Activated T-cell treated with anti-CD3 and anti-CD28 coated beads, Interleukin-2, amount 50 U/mL, for 4 hours (primary cell): ENCODE measurements around the gene ULK4. TPM values are rescaled to one million over a fixed set of nuclear protein-coding genes. Genes with fewer than 3 reads are reported as not detected.
"Not testable (repeated sequence)": the region's sequence is repeated elsewhere in the genome, so short reads cannot be mapped to it uniquely, and the experiment has no call there.

ENCODE experiments used
- ATAC-seq, 2 donors: fragments of 200-7000 bp; cut with Tn5 transposase; one replicate each; pipeline ENCODE4 v1.10.0; 2021
- DNase-seq: peaks from one replicate; pipeline ENCODE4 v3.0.0-alpha.2; 2020
- H3K27me3 Mint-ChIP-seq: one replicate; pipeline ENCODE4 v1.8.0; 2021; ENCODE audit warnings: low read depth, mixed read lengths
- H3K36me3 Mint-ChIP-seq: one replicate; pipeline ENCODE4 v1.8.0; 2022; ENCODE audit warnings: mixed read lengths; ENCODE audit not compliant: insufficient read depth
- H3K4me1 Mint-ChIP-seq: one replicate; pipeline ENCODE4 v1.8.0; 2021; ENCODE audit warnings: low read depth, mixed read lengths
- H3K4me3 Mint-ChIP-seq: one replicate; pipeline ENCODE4 v1.8.0; 2021; ENCODE audit warnings: mild to moderate bottlenecking, moderate library complexity, mixed read lengths
- H3K9me3 Mint-ChIP-seq: one replicate; pipeline ENCODE4 v1.8.0; 2021; ENCODE audit warnings: mixed read lengths
- total RNA-seq, 3 donors: library from RNA; stranded (reverse); gene quantifications; one replicate each; pipeline ENCODE4 v1.2.1, GENCODE V29; 2021

The ULK4 gene
- total RNA-seq, 3 donors from 2014 or later, result 7.3 to 8.8 (median 8.2) TPM

GRCh38 chr3:41578798-41579197 lies 383.1 kb downstream of the ULK4 start:
- no peak overlapping the region for H3K4me3 Mint-ChIP-seq
- no peaks in the 10 kb centered on the region for H3K27me3 Mint-ChIP-seq
- ATAC-seq (no peak), DNase-seq (no peak)
- peaks cover 8% of the 10 kb centered on the region for H3K36me3 Mint-ChIP-seq
- H3K9me3 Mint-ChIP-seq, result no peaks in the 10 kb centered on the region
- H3K4me1 Mint-ChIP-seq, result no peaks in the 10 kb centered on the region

GRCh38 chr3:41575724-41576123 lies 386.2 kb downstream of the ULK4 start:
- DNase-seq (no peak), ATAC-seq (no peak)
- Mint-ChIP-seq H3K4me1 (no peaks in the 10 kb centered on the region), H3K4me3 (no peak overlapping the region), H3K9me3 (no peaks in the 10 kb centered on the region), H3K27me3 (no peaks in the 10 kb centered on the region), H3K36me3 (peaks cover 3% of the 10 kb centered on the region)

DNA sequence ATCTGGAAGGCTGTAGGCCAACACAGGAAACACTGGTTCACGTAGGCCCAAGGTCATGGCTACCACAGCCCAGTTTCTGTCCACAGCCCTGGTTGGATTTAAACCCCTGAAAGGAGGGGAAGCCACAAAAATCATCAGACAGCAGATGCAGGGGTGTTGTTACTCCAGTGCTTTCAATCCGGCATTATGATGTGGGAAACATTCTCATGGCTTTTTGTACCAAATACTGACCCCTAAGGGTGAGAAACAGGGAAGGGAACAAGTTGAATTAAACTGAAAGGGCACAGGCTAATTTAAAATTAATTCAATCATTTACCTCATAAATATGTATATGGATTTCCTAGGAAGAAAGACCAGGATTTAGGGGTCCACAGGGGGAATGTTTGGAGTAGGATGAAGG lies 387.0 kb downstream of the ULK4 start:
- DNase-seq (no peak), ATAC-seq (no peak)
- H3K4me3 Mint-ChIP-seq, result no peak overlapping the region
- H3K4me1 Mint-ChIP-seq, result no peaks in the 10 kb centered on the region
- no peaks in the 10 kb centered on the region for H3K9me3 Mint-ChIP-seq
- H3K27me3 Mint-ChIP-seq, result no peaks in the 10 kb centered on the region
- peaks cover 3% of the 10 kb centered on the region for H3K36me3 Mint-ChIP-seq

DNA sequence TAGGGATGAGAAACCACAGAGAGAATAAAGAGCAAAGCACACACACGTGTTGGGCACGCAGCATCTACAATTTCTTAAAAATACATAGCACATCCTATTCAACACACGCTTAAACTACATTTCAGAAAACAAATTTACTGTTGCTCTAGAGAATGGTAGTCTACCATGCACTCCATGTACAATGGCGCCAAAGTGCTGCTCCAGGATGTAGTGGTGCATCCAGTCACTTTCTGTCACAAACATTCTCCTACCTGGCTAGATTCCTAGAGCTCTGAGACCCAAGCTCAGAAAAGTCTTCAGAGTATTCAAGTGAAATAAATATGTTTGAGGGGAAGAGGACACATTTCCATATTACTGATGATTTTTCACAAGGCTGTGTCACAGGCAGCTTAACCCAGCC lies 388.3 kb downstream of the ULK4 start:
- ATAC-seq (no peak), DNase-seq (no peak)
- Mint-ChIP-seq H3K9me3 (no peaks in the 10 kb centered on the region), H3K4me1 (no peaks in the 10 kb centered on the region), H3K4me3 (no peak overlapping the region), H3K27me3 (no peaks in the 10 kb centered on the region), H3K36me3 (peaks cover 3% of the 10 kb centered on the region)

GRCh38 chr3:41572092-41572491 lies 389.8 kb downstream of the ULK4 start:
- Mint-ChIP-seq H3K27me3 (no peaks in the 10 kb centered on the region), H3K4me3 (no peak overlapping the region), H3K9me3 (no peaks in the 10 kb centered on the region), H3K36me3 (peaks cover 3% of the 10 kb centered on the region), H3K4me1 (no peaks in the 10 kb centered on the region)
- no peak for ATAC-seq
- no peak for DNase-seq

- H3K27me3 Mint-ChIP-seq, result no peaks in the 10 kb centered on the region
- H3K36me3 Mint-ChIP-seq, result peaks cover 7% of the 10 kb centered on the region
- ATAC-seq (no peak), DNase-seq (no peak)
- no peak overlapping the region for H3K4me3 Mint-ChIP-seq
- no peaks in the 10 kb centered on the region for H3K9me3 Mint-ChIP-seq
- H3K4me1 Mint-ChIP-seq, result no peaks in the 10 kb centered on the region
These were observed 392.1 kb downstream of the ULK4 start for GRCh38 chr3:41569632-41570305.

DNA sequence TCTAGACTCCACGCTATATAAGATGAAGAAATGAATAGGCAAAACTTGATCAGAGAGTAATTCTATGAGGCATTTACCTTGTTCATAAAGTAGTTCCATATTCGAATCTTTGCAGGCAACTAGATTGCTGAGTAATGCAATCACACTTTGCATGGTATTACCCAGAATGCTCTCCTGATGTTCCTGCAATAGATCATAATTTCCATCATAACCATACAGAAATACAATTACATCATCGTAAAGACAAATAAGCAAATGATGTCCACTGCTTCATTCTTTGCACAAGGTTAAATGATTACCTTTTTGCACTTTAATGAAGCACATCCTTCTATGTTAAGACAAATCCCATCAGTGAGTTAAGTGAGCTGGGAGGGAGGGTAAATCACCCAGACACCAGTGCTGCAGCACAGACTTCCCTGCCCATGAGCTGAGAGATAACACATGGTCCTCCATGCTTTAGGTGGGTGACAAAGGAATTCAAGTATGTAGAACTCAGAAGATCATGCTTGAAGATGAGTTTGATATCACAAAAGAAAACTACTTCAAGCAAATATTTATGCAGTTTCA lies 395.9 kb downstream of the ULK4 start:
- DNase-seq (no peak), ATAC-seq (no peak)
- H3K9me3 Mint-ChIP-seq, result peaks cover 5% of the 10 kb centered on the region
- H3K27me3 Mint-ChIP-seq, result no peaks in the 10 kb centered on the region
- no peaks in the 10 kb centered on the region for H3K4me1 Mint-ChIP-seq
- no peak overlapping the region for H3K4me3 Mint-ChIP-seq
- peaks cover 10% of the 10 kb centered on the region for H3K36me3 Mint-ChIP-seq

DNA sequence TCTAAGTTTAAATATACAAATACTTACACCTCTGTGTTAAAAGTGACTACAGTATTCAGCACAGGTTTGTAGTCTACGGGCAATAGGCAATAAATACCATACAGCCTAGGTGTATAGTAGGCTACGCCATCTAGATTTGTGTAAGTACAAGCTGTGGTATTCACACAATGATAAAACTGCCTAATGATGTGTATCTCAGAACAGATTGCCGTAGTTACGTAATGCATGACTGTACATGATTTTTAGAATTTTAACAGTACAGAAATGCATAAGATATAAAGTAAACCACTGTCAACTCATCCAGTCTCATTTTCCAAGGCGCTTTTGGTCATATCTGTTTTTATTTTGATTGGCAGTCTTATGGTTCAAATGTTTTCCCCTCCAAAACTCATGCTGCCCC lies 396.9 kb downstream of the ULK4 start:
- Mint-ChIP-seq H3K27me3 (no peaks in the 10 kb centered on the region), H3K4me1 (no peaks in the 10 kb centered on the region), H3K9me3 (peaks cover 5% of the 10 kb centered on the region), H3K4me3 (no peak overlapping the region), H3K36me3 (peaks cover 10% of the 10 kb centered on the region)
- no peak for ATAC-seq
- no peak for DNase-seq

- peaks cover 22% of the 10 kb centered on the region for H3K9me3 Mint-ChIP-seq
- not testable (repeated sequence) for H3K27me3 Mint-ChIP-seq, DNase-seq, H3K4me3 Mint-ChIP-seq, H3K4me1 Mint-ChIP-seq, ATAC-seq
- peaks cover 12% of the 10 kb centered on the region for H3K36me3 Mint-ChIP-seq
These were observed 405.7 kb downstream of the ULK4 start for GRCh38 chr3:41556245-41556644.

GRCh38 chr3:41532976-41533375 lies 428.9 kb downstream of the ULK4 start:
- no peaks in the 10 kb centered on the region for H3K27me3 Mint-ChIP-seq
- ATAC-seq (no peak), DNase-seq (no peak)
- H3K4me3 Mint-ChIP-seq, result no peak overlapping the region
- no peaks in the 10 kb centered on the region for H3K36me3 Mint-ChIP-seq
- H3K9me3 Mint-ChIP-seq, result no peaks in the 10 kb centered on the region
- no peaks in the 10 kb centered on the region for H3K4me1 Mint-ChIP-seq

- ATAC-seq (no peak), DNase-seq (no peak)
- Mint-ChIP-seq H3K4me1 (no peaks in the 10 kb centered on the region), H3K9me3 (no peaks in the 10 kb centered on the region), H3K27me3 (no peaks in the 10 kb centered on the region), H3K4me3 (no peak overlapping the region), H3K36me3 (peaks cover 2% of the 10 kb centered on the region)
These were observed 434.8 kb downstream of the ULK4 start for GRCh38 chr3:41526995-41527573.

GRCh38 chr3:41525303-41526064 lies 436.4 kb downstream of the ULK4 start:
- Mint-ChIP-seq H3K4me1 (no peaks in the 10 kb centered on the region), H3K4me3 (no peak overlapping the region), H3K9me3 (no peaks in the 10 kb centered on the region), H3K27me3 (no peaks in the 10 kb centered on the region), H3K36me3 (peaks cover 2% of the 10 kb centered on the region)
- no peak for DNase-seq
- no peak for ATAC-seq

GRCh38 chr3:41523897-41524296 lies 438.0 kb downstream of the ULK4 start:
- DNase-seq, result no peak
- Mint-ChIP-seq H3K4me1 (no peaks in the 10 kb centered on the region), H3K9me3 (no peaks in the 10 kb centered on the region), H3K36me3 (peaks cover 2% of the 10 kb centered on the region), H3K27me3 (no peaks in the 10 kb centered on the region), H3K4me3 (no peak overlapping the region)
- no peak for ATAC-seq

DNA sequence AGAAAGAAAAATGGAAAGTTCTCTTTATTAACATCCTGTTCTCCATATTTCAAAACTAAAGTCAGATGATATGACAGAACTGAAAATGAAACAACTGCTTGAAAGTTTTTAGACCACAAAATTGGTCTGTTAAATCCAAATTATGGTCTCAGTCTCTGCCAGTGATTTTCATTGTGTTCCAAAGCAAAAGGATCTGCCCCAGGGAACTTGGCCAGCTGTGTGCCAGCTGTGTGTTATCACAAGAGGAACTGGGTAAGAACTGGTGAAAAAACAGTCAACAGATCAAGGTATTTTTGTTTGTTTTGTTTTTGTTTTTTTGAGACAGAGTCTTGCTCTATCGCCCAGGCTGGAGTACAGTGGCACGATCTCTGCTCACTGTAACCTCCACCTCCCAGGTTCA lies 439.3 kb downstream of the ULK4 start:
- no peak for ATAC-seq
- Mint-ChIP-seq H3K9me3 (no peaks in the 10 kb centered on the region), H3K4me1 (no peaks in the 10 kb centered on the region), H3K27me3 (no peaks in the 10 kb centered on the region), H3K36me3 (peaks cover 2% of the 10 kb centered on the region), H3K4me3 (no peak overlapping the region)
- DNase-seq, result no peak
